ENCODE measurements around the gene XDH. TPM values are rescaled to one million over a fixed set of nuclear protein-coding genes. Genes with fewer than 3 reads are reported as not detected.

XDH gene
- total and polyA plus RNA-seq, 2 experiments from 2014 or later, result 1.8 to 2.4 TPM

DNA sequence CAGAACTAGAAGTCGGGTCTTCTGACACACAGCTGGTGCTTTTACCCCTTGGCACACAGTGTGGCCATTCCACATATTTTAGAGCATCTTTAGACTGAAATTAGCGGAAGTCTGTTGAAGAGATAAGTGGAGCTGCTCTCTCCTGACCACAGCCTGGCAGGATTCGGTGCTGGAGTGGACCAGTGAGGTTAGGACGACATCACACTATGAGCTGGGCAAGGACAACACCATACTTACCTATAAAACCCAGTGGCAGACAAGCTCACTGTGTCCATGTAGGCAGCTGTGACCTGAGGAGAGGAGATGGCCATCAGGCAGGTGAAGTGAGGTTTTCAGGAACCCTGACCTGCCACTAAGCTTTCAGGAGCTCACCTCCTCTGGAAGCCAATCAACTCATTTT, 70.1 kb downstream of the XDH start:
- no peaks in the 10 kb centered on the region for H3K27me3 ChIP-seq (replicated peaks; ENCODE audit: insufficient read depth)
- no peaks in the 10 kb centered on the region for H3K9me3 ChIP-seq (ENCODE audit: low read depth)
- WGBS, 2 experiments (ENCODE audit: low coverage in 1 of 2, low lambda C conversion rate in 2 of 2, missing lambda C conversion rate in 2 of 2), result 87 to 94% methylated on average over 4 of the region's 4 CpGs
- no peak overlapping the region for H3K27ac ChIP-seq
- TF ChIP-seq EZH2 (IDR thresholded peaks at IDR 0.05; ENCODE audit: insufficient read depth, poor library complexity, severe bottlenecking) (no peak), EZH2phosphoT487 (IDR thresholded peaks at IDR 0.05; ENCODE audit: insufficient read depth, low read depth) (no peak)
- no peaks in the 10 kb centered on the region for H3K36me3 ChIP-seq (ENCODE audit: low read depth)
- no peaks in the 10 kb centered on the region for H3K79me2 ChIP-seq (ENCODE audit: insufficient read depth)
- no peak for DNase-seq
- no peaks in the 10 kb centered on the region for H3K9me2 ChIP-seq (ENCODE audit: insufficient read depth)
- H4K20me1 ChIP-seq (ENCODE audit: insufficient read depth), result no peaks in the 10 kb centered on the region
- no peak overlapping the region for H3K4me3 ChIP-seq
- H2AFZ ChIP-seq, result no peak overlapping the region
- no peak overlapping the region for H3K4me2 ChIP-seq (ENCODE audit: unreplicated experiment)
- 0 out of 2 replicates have a peak, but pooled peaks cover 11% of the 10 kb centered on the region for H3K4me1 ChIP-seq (ENCODE audit: insufficient read depth)
- in situ Hi-C loops (cut with MboI), result loop anchor here (25.0 kb wide), 1 partner anchor 393 kb away; no protein-coding TSS in a partner anchor
- no peak overlapping the region for H3K9ac ChIP-seq
- no peaks in the 10 kb centered on the region for H3F3A ChIP-seq (ENCODE audit: insufficient read depth)

DNA sequence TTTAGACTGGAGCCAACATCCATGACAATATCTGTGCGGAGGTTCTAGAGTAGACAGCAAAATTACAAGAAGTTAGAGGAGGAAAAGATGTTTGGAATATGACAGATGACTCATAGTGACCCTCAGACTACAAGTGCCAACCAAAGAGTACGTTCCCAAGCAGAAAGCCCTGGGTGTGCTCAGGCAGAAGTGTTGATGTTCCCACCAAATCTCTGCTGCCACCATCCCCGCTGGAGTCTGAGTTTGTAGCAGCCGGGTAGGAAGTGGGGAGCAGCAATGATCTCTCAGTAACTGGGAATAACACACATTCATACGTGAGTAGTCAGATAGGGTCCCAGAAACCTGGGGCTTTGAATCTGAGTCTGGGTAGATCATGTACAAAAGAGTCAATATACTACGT, 73.2 kb downstream of the XDH start:
- Histone ChIP-seq H3F3A (ENCODE audit: insufficient read depth) (peaks cover 20% of the 10 kb centered on the region), H3K4me1 (ENCODE audit: insufficient read depth) (peaks cover 20% of the 10 kb centered on the region), H3K79me2 (ENCODE audit: insufficient read depth) (no peaks in the 10 kb centered on the region), H3K4me3 (no peak overlapping the region), H4K20me1 (ENCODE audit: insufficient read depth) (no peaks in the 10 kb centered on the region), H3K4me2 (ENCODE audit: unreplicated experiment) (no peak overlapping the region), H3K27me3 (replicated peaks; ENCODE audit: insufficient read depth) (no peaks in the 10 kb centered on the region), H3K9ac (no peak overlapping the region), H2AFZ (no peak overlapping the region), H3K9me2 (ENCODE audit: insufficient read depth) (no peaks in the 10 kb centered on the region), H3K27ac (no peak overlapping the region), H3K36me3 (ENCODE audit: low read depth) (no peaks in the 10 kb centered on the region), H3K9me3 (ENCODE audit: low read depth) (no peaks in the 10 kb centered on the region)
- 89% methylated on average over 6 of the region's 6 CpGs for WGBS, 2 experiments (ENCODE audit: low coverage in 1 of 2, low lambda C conversion rate in 2 of 2, missing lambda C conversion rate in 2 of 2)
- in situ Hi-C loops (cut with MboI), result loop anchor here (25.0 kb wide), 1 partner anchor 396 kb away; no protein-coding TSS in a partner anchor
- TF ChIP-seq EZH2 (IDR thresholded peaks at IDR 0.05; ENCODE audit: insufficient read depth, poor library complexity, severe bottlenecking), result no peak
- no peak for TF ChIP-seq EZH2phosphoT487 (IDR thresholded peaks at IDR 0.05; ENCODE audit: insufficient read depth, low read depth)
- no peak for DNase-seq

DNA sequence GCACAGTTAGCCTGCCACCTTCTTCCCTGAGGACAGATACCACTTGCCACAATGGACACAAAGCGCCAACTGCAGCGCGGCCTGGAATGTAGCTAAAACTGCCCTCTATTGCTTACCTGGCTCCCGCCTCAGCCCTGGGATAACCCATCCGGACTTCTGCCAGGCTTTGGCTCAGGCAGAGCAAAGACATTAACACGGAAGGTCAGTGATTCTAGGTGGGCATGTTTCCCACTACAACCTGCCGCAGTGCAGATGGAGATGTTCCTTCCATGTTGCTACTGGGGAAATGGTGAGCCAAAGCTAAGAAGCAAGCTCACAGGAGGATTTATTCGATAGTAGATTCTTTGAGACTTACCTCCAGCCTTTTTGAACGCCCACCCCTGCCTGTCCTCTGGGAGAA, 74.8 kb downstream of the XDH start:
- Histone ChIP-seq H3K9me2 (ENCODE audit: insufficient read depth) (no peaks in the 10 kb centered on the region), H3K27ac (no peak overlapping the region), H3K9ac (no peak overlapping the region), H3K27me3 (replicated peaks; ENCODE audit: insufficient read depth) (no peaks in the 10 kb centered on the region), H3K4me2 (ENCODE audit: unreplicated experiment) (no peak overlapping the region), H3K9me3 (ENCODE audit: low read depth) (no peaks in the 10 kb centered on the region), H3K79me2 (ENCODE audit: insufficient read depth) (no peaks in the 10 kb centered on the region), H3K36me3 (ENCODE audit: low read depth) (no peaks in the 10 kb centered on the region), H3K4me3 (no peak overlapping the region), H3K4me1 (ENCODE audit: insufficient read depth) (peaks cover 37% of the 10 kb centered on the region), H2AFZ (no peak overlapping the region), H3F3A (ENCODE audit: insufficient read depth) (peaks cover 37% of the 10 kb centered on the region), H4K20me1 (ENCODE audit: insufficient read depth) (no peaks in the 10 kb centered on the region)
- in situ Hi-C loops (cut with MboI), result loop anchor here (10.0 to 25.0 kb wide), 2 partner anchors 398 to 625 kb away; no protein-coding TSS in a partner anchor
- TF ChIP-seq EZH2phosphoT487 (IDR thresholded peaks at IDR 0.05; ENCODE audit: insufficient read depth, low read depth) (no peak), EZH2 (IDR thresholded peaks at IDR 0.05; ENCODE audit: insufficient read depth, poor library complexity, severe bottlenecking) (no peak)
- DNase-seq, result no peak
- WGBS, 2 experiments (ENCODE audit: low coverage in 1 of 2, low lambda C conversion rate in 2 of 2, missing lambda C conversion rate in 2 of 2), result 98% methylated on average over 9 of the region's 9 CpGs

DNA sequence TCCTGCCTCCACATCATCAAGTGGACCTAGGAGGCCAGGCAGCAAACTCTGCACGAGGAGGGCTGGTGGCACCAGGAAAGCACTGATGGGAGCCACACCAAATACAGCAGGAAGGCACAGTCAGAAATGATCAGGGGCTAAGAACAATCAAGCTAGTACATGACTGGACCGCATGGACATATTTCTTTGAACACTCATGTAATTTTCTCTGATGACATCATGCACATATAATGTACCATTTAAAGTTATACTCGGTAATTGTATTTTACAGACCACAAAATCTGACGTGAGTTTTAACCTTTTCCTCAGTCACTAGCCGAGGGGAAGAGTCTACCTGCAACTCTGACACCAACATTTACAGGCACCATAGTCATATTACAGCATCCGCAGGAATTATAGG, 76.7 kb downstream of the XDH start:
- Histone ChIP-seq H4K20me1 (ENCODE audit: insufficient read depth) (no peaks in the 10 kb centered on the region), H2AFZ (no peak overlapping the region), H3K27ac (peak overlapping the region; percentile 68), H3K79me2 (ENCODE audit: insufficient read depth) (no peaks in the 10 kb centered on the region), H3K36me3 (ENCODE audit: low read depth) (no peaks in the 10 kb centered on the region), H3K4me3 (peak overlapping the region; percentile 27; the same call in 1 of the 2 replicates), H3F3A (ENCODE audit: insufficient read depth) (peaks cover 45% of the 10 kb centered on the region), H3K4me1 (ENCODE audit: insufficient read depth) (peaks cover 48% of the 10 kb centered on the region), H3K9ac (0 out of 2 replicates have a peak overlapping the region, but pooled peaks have one; percentile 26), H3K27me3 (replicated peaks; ENCODE audit: insufficient read depth) (no peaks in the 10 kb centered on the region), H3K4me2 (ENCODE audit: unreplicated experiment) (peak overlapping the region; percentile 58), H3K9me3 (ENCODE audit: low read depth) (no peaks in the 10 kb centered on the region), H3K9me2 (ENCODE audit: insufficient read depth) (no peaks in the 10 kb centered on the region)
- TF ChIP-seq EZH2phosphoT487 (IDR thresholded peaks at IDR 0.05; ENCODE audit: insufficient read depth, low read depth), result no peak
- no peak for TF ChIP-seq EZH2 (IDR thresholded peaks at IDR 0.05; ENCODE audit: insufficient read depth, poor library complexity, severe bottlenecking)
- WGBS, 2 experiments (ENCODE audit: low coverage in 1 of 2, low lambda C conversion rate in 2 of 2, missing lambda C conversion rate in 2 of 2), result 8 to 11% methylated on average over 6 of the region's 6 CpGs
- peak; percentile 92 for DNase-seq
- in situ Hi-C loops (cut with MboI), result loop anchor here (10.0 to 25.0 kb wide), 2 partner anchors 399 to 623 kb away; no protein-coding TSS in a partner anchor

All from GM23248 (cell line).